GM19328 (cell line): Measurements from ENCODE around the gene BRPF1.
A peak's percentile ranks its signal among the peaks of the same experiment; 100 is the strongest.

ENCODE experiments used
- ATAC-seq: cut with Tn5 transposase; IDR thresholded peaks from one replicate; pipeline ENCODE4 v1.9.1; 2021; ENCODE audit warnings: mild to moderate bottlenecking, moderate library complexity; ENCODE audit not compliant: unreplicated experiment

Gene BRPF1, protein sequence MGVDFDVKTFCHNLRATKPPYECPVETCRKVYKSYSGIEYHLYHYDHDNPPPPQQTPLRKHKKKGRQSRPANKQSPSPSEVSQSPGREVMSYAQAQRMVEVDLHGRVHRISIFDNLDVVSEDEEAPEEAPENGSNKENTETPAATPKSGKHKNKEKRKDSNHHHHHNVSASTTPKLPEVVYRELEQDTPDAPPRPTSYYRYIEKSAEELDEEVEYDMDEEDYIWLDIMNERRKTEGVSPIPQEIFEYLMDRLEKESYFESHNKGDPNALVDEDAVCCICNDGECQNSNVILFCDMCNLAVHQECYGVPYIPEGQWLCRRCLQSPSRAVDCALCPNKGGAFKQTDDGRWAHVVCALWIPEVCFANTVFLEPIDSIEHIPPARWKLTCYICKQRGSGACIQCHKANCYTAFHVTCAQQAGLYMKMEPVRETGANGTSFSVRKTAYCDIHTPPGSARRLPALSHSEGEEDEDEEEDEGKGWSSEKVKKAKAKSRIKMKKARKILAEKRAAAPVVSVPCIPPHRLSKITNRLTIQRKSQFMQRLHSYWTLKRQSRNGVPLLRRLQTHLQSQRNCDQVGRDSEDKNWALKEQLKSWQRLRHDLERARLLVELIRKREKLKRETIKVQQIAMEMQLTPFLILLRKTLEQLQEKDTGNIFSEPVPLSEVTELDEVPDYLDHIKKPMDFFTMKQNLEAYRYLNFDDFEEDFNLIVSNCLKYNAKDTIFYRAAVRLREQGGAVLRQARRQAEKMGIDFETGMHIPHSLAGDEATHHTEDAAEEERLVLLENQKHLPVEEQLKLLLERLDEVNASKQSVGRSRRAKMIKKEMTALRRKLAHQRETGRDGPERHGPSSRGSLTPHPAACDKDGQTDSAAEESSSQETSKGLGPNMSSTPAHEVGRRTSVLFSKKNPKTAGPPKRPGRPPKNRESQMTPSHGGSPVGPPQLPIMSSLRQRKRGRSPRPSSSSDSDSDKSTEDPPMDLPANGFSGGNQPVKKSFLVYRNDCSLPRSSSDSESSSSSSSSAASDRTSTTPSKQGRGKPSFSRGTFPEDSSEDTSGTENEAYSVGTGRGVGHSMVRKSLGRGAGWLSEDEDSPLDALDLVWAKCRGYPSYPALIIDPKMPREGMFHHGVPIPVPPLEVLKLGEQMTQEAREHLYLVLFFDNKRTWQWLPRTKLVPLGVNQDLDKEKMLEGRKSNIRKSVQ (N-terminal part only)

DNA sequence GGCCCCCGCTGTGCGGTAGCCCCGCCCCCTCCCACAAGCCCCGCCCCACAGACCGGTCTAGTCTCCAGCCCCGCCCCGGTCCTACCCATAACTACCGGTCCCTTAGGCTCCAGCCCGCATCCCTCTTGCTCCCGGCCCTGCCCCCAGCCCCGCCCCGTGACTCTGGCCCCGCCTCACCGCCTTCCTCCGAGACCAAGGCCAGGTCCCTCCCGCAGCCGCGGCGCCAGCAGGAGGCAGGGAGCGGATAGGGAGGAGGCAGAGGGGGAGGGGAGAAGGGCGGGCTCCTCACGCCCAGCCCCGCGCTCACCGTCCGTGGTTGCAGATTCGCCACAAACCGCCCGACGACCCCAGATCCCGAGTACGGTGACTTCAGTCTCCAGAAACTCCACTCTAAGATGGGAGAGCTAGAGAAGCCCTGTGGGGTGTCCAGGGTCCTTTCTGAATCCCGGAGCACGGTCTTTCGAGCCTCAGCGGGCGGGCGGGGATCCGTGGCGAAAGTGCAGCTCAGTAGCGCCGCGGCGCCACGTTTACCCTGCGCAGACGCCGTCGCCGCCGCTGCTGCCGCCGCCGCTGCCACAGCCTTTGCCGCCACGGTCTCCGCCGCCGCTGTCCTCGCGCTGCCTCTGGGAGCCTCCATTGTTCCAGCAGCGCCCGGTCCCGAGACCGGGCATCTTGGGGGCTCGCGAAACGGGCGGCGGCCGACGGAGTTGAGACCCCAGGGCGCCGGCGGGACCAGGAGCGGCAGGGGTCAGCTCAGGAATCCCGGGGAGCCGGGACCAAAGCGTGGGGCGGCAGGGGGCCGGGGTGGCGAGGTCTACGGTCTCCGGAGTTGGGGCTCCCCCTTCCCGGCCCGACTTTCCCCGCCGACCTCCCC, at the start of gene BRPF1:
BRPF1 (plus strand) TSS at position 530 of the 874 bp plus-strand sequence. CDS start 2,406 bp downstream, outside the sequence.
- ATAC-seq = peak; percentile 95

DNA sequence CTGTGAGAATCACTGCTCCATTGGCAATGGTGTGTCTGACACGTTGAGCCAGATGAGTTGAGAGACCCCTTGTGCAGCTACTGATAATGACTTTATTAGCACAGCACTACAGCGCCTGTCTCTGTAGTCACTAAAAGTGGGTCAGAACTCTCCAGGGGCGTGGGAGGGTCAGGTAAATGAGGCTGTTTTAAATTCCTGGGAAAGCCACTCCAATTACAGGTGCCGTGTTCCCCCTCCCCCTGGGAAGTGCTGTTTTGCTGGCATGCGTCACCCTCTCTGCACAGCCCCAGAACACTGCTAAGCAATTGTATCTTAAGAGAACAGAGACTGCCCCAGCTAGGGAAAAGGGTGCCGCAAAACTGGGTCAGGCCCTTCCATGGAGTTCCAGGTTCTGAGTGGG, 49.4 kb upstream of the BRPF1 start:
- no peak for ATAC-seq

DNA sequence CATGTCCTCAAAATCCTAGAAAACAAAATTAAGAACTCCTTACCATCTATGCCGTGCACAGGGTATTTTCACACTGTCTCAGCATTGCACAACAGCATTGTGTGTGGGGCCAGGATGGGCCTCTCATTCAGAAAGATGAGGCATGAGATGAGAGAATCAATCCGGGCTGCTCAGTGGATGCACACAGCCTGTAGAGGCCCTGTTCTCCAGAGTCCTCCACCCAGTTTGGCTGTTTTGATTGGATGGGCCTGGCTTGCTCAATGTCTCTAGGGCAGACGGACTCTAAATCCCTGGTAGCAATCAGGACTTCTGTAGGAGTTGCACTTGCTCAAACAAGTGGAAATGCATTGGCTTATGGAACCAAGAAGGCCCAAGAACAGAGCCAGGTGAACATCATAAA, 48.1 kb upstream of the BRPF1 start:
- no peak for ATAC-seq

DNA sequence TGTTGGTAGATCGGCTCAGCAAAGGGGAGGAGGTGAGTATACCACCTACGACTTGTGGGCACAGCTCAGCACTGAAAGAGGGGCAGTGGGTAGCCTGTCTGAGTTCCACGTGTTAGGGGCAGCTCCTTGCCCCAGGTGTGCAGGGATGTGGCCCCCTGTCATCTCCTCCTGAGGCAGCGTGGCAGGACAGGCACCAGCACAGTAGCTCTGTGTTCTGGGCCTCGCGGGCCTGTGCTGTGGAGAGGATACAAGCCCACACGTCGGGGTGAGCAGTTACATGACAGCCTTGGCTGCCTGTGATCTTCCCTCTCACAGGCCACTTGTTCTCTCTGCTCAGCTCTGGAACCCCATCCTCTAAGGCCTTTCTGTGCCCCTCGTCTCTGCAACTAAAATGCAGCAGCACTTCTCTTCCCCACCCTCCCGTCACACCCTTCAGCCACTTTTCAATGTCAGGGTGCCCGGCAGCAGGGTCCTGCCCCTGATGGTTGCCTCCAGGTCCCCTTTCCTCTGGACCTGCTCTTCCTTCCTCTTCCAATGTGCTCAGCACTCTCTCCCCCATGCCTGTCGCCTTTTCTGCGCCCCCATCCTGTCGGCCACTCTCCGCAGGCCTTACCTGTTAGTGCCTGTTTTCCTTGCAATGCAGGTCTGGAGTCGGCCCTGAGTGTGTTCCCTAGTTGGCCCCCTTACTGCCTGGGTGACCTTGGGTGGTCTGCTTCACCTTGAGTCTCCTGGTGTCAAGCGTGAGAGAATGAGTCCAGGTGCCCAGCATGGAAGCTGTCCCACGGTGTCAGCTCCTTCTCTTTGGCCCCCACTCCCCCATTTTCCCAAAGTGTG, 46.1 kb upstream of the BRPF1 start:
- ATAC-seq = no peak

DNA sequence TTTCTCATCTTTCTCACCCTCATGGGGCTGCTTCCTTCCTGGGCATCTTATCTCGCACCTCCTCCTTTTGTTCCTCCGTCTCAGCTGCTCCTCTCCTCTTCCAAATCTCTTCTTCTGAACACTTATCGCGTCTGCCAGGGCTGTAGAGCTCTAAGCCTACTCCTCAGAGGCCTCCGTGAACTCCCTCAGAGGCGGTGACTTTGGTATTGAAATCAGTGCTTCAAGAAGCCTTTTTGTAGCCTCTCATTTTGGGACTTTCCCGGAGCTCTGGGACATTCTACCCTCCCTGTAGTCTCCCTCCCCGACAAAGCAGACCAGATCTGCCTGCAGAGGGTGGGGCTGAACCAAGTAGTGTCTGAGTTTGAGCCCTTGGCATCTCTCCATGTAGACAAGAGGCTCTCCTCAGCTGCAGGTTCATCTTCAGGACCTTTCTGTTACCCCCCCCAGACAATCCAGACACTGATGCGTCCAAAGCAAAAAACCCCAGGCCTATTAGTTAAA, 45.4 kb upstream of the BRPF1 start:
- ATAC-seq = no peak

DNA sequence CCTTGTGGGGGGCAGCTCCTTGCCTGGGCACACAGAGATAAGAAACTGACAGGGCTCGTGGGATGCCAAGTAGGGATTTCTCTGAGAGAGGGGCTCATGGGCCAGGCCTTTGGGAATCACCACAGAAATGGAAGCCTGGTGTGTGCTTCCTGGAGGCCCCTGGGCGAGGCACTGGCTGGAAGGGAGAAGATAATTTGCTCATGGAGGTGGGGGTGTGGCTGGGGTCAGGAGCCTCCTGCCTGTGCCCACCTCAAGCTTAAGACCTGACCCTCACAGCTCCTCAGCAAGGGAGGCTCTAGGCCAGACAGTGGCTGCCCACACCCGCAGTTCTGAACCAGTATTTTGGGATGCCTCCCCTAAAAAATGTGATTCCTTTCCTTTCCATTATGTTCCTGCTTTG, 44.8 kb upstream of the BRPF1 start:
- ATAC-seq = no peak

DNA sequence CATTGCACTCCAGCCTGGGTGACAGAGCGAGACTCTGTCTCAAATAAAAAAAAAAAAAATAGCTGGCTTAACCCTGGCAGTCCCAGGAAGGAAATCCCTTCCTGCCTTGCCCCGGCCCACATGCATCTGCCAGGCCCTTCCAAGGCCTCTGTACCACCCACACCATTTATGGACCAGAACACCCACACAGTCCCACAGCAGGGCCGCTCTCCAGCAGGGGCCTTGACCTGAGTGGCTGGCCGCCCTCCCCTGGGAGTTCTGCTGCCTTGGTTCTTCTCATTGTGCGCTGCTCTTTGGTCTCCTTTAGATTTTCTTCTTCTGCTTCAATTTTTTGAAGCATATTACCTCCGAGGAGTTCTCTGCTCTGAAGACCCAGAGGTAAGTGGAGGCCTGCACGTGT, 44.0 kb upstream of the BRPF1 start:
- ATAC-seq = no peak

DNA sequence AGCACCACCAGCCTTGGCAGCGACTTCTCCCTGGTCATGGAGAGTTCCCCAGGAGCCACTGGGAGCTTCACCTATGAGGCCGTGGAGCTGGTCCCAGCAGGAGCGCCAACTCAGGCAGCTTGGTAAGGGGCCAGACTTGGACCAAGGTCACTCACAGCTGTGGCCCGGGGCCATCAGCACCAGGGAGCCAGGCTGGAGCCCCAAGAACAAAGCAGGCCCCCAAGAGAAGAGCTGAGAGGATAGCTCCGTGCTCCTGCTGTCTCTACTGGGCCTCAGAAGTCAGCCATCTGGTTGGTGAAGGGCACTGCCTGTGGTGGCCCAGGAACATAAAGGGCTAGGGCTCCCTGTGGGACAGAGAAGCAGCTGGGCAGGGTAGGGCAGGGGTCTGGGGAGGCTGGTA, 42.6 kb upstream of the BRPF1 start:
- no peak for ATAC-seq

DNA sequence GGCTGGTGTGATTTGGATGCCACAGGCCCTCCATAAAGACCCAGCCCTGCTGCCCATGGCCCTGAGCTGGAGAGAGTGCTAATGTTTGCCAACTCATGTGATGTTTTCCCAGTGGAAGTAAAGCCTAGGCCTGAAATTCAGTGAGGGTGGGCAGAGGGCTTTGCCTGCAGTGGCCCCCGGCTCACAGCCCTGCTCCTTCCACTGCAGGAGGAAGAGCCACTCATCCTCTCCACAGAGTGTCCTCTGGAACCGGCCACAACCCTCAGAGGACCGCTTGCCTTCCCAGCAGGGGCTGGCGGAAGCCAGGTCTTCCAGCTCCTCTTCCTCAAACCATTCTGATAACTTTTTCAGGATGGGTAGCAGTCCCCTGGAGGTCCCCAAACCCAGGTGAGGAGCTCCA, 41.8 kb upstream of the BRPF1 start:
- no peak for ATAC-seq

DNA sequence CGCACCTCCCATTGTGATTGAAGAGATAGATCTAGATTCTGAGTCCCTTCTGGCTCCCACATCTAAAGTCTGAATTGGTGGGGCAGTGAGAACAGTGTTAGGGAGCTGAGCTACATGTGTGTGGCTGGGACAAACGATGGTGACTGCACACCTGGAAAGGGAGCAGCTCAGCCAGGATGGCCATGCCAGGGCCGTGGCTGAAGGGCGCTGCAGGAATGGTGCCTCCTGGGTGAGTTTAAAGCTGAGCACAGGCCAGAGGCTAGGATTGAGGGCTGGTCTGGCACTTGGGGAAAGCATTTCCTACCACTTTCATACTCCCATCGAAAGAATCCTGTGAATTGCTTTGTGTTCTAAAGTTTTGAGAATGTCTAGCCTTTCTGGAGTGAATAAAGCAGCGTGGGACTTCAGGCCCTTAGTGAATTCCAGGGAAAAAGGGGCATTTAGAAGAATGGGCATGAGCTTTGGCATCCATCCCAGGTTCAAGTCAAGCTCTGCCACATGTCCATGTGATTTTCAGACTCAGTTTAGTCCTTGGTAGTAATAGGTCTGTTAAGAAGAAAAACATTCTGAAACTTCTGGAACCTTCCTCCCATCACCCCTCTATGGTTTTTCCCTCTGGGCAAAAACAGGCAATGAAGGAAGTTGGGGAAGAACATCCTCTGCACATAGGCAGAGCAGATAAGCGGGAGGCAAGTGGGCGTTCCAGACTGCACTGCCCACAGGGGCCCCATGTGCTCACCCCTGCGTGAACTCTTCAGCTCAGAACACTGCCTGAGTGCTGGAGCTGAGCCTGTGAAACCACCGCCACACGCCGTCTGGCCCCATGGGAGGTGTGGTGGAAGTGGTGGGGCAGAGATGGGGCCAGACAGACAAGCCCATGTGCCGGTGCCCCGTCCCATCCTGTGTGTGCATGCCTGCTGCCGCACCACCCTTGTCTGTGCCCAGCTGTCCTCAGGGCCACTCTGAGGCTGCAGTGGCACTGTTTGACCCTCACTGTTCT, 40.8 kb upstream of the BRPF1 start:
- ATAC-seq = peak; percentile 84

DNA sequence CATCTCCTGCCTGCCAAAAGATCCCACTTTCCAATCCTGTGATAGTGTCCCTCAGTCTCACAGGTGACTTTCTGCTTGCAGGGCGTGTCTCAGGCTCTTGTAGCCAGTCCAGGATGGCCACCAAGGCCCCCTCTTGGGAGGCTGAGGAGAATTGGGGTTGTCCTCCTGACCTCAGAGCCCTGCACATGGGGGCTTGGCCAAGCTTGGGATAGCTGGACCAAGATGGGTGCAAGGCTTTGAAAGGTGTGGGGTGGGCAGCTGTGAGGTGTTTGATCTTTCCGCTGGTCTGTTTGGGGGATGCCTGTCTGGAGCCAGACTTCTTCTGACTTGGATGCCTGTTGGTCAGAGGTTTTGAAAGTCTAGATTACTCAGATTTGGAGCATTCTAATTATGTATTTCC, 39.9 kb upstream of the BRPF1 start:
- no peak for ATAC-seq

DNA sequence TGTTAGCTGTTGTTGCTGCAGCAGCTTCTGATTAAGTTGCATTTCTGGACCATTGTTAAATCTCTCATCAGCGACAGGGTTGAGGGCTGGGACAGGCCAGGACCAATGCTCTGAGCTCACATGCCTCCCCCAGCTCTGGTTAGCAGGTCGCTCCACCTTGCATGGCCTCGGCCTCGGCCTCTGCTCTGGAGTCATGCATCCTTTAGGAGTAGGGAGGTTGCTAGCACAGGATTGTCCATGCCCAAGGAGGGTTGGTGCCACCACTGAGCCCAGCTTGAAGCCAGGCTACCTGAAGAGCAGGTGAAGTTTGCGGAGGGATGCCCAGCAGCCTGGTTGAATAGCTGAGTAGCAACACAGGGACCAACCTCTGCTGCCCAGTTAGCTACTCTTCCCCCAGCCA, 39.1 kb upstream of the BRPF1 start:
- ATAC-seq = no peak

DNA sequence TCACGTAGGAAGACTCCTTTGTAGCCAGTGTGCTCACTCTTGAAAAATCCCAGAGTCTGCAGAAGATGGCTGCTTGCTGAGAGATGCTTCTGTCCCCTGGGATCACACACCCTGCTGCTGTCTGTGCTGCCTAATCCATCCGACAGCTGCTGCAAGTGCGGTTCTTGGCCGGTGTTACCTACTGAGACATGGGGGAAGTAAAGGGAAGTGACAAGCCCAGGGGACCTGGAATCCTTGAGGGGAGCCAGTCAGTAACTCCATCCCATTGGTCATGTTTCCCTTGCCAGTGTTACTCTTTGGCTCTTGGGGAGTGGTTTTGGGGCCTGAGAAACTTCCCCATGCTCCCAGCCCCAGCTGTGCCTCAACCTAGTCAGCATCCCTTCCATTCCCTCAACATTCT, 36.2 kb upstream of the BRPF1 start:
- no peak for ATAC-seq

DNA sequence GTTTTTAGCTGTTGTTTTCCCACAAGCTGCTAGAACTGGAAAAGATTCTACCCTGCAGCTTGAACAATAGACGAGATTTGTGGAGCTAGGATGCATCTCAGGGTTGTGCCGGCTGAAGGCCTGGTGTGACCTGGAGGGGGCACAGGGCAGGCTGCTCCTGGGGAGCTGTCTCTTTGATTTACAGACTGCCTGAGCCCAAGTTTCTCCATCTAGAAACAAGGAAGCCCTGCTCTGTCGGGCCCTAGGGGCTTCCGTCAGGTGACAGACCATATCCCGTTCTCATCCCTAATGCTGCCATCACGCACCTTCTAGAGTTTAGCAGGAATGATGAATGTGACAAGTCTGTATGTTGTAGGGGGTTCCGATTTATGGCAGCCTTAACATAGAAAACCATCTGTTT, 35.8 kb upstream of the BRPF1 start:
- no peak for ATAC-seq

DNA sequence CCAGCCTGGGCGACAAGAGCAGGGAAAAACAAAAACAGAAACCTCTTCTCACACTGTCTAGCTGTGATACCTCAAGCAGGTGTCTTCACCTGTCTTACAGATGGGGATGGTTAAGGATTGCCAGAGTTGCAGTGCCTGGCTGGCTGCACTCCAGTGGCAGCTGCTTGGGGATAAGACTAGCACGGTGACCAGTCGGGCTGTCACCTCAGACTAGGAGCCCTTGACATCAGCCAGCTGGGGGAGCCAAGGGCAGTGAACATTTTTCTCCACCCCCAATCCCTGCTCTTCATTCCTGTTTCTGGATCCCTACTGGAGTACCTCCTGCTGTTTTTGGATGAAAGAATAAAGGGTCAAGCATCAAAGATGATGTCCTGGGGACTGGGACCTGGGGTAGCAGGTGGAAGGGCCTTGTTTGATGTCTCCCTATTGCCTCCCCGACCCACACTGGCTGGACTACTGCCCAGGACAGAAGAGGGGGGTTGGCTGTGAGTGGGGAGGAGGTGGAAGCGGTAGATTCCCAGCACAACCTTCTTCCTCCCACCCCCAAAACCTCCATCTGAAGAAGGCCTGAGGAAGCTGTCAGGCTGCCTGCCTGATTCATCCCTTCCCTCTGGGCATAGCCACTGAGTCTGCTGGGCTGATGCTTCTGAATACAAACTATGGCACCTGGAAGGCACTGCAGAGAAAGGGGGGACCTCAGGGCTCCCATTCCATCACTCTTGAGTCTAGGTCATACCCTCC, 34.9 kb upstream of the BRPF1 start:
- ATAC-seq = no peak

DNA sequence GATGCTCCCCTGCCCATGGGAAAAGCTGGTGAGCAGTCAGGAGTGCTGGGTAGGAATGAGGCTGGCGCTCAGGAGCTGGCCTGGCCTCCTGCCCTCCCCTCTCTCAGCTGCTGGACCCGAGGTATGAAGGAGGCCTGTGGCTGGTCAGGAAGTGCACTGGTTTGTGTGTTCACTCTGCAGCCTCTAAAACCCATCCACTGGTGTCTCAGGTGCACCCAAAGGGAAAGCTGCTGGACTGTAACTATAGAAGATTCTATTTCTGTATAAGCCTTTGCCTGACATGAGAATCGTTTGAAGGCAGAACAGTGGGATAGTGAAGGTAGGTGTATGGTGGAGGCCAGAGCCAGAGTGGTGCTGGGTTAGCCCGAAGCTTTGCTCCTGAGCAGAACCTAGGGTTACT, 33.6 kb upstream of the BRPF1 start:
- no peak for ATAC-seq

DNA sequence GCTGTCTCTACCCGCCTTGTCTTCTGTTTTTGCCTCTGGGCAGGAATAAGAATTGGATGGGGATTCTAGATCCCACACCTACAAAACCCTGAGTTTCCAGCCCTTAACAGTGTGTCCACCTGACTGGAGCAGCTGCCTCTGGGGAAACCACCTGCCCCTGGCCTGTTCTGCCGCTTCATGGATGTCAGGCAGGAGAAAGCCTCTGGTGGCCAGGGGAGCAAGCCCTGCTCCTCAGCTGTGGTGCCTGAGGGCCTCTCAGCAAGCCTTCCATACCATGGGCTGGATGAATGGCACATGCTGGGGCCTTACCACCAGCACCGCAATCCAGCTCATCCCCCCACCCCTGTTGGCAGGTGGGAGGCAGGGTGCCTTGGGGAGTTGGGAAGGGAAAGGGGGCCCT, 33.2 kb upstream of the BRPF1 start:
- ATAC-seq = no peak

DNA sequence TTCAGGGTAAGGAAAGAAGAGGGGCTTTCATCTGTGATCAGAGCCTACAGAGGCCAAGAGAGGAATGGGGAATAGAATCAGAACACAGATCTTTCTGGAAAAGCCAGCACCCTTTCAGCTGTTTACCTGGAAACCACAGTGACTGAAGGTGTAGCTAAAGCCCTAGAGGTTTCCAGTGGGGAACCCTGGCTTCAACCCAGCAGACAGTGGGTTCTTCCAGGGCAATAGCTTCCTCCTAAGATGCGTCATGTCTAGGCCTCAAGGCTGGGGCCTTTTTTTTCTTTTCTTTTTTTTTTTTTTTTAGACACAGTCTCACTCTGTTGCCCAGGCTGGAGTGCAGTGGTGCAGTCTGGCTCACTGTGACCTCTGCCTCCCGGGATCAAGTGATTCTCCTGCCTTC, 31.0 kb upstream of the BRPF1 start:
- ATAC-seq = no peak
